ENCODE data around the gene CREBZF.

- TF ChIP-seq, protein P1, sequence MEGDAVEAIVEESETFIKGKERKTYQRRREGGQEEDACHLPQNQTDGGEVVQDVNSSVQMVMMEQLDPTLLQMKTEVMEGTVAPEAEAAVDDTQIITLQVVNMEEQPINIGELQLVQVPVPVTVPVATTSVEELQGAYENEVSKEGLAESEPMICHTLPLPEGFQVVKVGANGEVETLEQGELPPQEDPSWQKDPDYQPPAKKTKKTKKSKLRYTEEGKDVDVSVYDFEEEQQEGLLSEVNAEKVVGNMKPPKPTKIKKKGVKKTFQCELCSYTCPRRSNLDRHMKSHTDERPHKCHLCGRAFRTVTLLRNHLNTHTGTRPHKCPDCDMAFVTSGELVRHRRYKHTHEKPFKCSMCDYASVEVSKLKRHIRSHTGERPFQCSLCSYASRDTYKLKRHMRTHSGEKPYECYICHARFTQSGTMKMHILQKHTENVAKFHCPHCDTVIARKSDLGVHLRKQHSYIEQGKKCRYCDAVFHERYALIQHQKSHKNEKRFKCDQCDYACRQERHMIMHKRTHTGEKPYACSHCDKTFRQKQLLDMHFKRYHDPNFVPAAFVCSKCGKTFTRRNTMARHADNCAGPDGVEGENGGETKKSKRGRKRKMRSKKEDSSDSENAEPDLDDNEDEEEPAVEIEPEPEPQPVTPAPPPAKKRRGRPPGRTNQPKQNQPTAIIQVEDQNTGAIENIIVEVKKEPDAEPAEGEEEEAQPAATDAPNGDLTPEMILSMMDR (conservative IDR thresholded peaks at IDR 0.05), result no peak
- no peak for TF ChIP-seq ZFX (IDR thresholded peaks at IDR 0.05)
Measured at GRCh38 chr11:85627998-85628770, 36.7 kb downstream of the CREBZF start, which contains the start of gene TMEM126B.

All from C4-2B (cell line).